ENCODE data around the gene TMEM154.
"Not testable (repeated sequence)": the region's sequence is repeated elsewhere in the genome, so short reads cannot be mapped to it uniquely, and the experiment has no call there.

DNA sequence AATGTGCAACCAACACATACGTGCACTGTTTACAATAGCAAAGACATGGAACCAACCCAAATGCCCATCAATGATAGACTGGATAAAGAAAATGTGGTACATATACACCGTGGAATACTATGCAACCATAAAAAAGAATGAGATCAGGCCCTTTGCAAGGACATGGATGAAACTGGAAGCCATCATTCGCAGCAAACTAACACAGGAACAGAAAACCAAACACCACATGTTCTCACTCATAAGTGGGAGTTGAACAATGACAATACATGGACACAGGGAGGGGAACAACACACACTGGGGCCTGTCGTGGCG, 15.8 kb downstream of the TMEM154 start:
- not testable (repeated sequence) for TF ChIP-seq POLR2A (IDR thresholded peaks at IDR 0.05; ENCODE audit: low read depth, low read length); REST (IDR thresholded peaks at IDR 0.05; ENCODE audit: low read depth, low read length); EZH2 (IDR thresholded peaks at IDR 0.05; ENCODE audit: borderline replicate concordance, control insufficient read depth, low read depth, low read length); RAD21 (IDR thresholded peaks at IDR 0.05; ENCODE audit: insufficient read depth, low read depth, low read length); EGR1 (IDR thresholded peaks at IDR 0.05; ENCODE audit: borderline replicate concordance in 1 of 2, low read depth in 2 of 2, low read length in 2 of 2)
